Breast epithelium (tissue), 4 donors: ENCODE results near the gene SYMPK. TPM values are rescaled to one million over a fixed set of nuclear protein-coding genes. Genes with fewer than 3 reads are reported as not detected.
A peak's percentile ranks its signal among the peaks of the same experiment; 100 is the strongest.

ENCODE experiments used
- DNase-seq, 2 donors: peaks; one replicate each; pipeline ENCODE4 v3.0.0-alpha.2; 2019; ENCODE audit warnings: low spot score in 2 of 2
- H3K27ac ChIP-seq, 2 donors: fragments of 200-600 bp; sonication (generic) in 1 of 2; one replicate each; pipeline ENCODE4 v1.5.1; 2016 to 2019; ENCODE audit warnings: mild to moderate bottlenecking in 1 of 2
- H3K27me3 ChIP-seq, 2 donors: fragments of 200-600 bp; sonication (generic) in 1 of 2; one replicate each; pipeline versions ENCODE4 v1.5.1 to v1.6.0; 2017 to 2019; ENCODE audit warnings: control low read depth in 1 of 2, mild to moderate bottlenecking in 1 of 2
- H3K36me3 ChIP-seq: fragments of 200-600 bp; one replicate; pipeline ENCODE4 v1.5.1; 2019
- H3K4me1 ChIP-seq, 2 donors: fragments of 200-600 bp; sonication (generic); one replicate each; pipeline ENCODE4 v1.5.1; 2016 to 2019; ENCODE audit warnings: control low read depth in 1 of 2
- H3K4me3 ChIP-seq, 3 donors: fragments of 200-600 bp; sonication (generic); 1 replicate in 2 of 3; 2 replicates in 1 of 3; pipeline ENCODE4 v1.5.1; 2016 to 2019; ENCODE audit warnings: mild to moderate bottlenecking in 3 of 3, moderate library complexity in 2 of 3
- H3K9me3 ChIP-seq, 2 donors: fragments of 200-600 bp; sonication (generic) in 1 of 2; one replicate each; pipeline ENCODE4 v1.5.1; 2016 to 2019; ENCODE audit warnings: control low read depth in 1 of 2
- CTCF ChIP-seq, 3 donors: fragments of 450-650 bp; IDR thresholded peaks; one replicate each; pipeline ENCODE4 v1.5.1; 2016 to 2017; ENCODE audit warnings: antibody characterized with exemption in 3 of 3, mild to moderate bottlenecking in 3 of 3, moderate library complexity in 3 of 3
- POLR2A ChIP-seq: fragments of 450-650 bp; IDR thresholded peaks from one replicate; pipeline ENCODE4 v1.6.1; 2016; ENCODE audit warnings: antibody characterized with exemption, mild to moderate bottlenecking, moderate library complexity
- POLR2AphosphoS5 ChIP-seq, 3 donors: sonication (generic); formaldehyde crosslinking; IDR thresholded peaks; one replicate each; pipeline ENCODE4 v1.6.1; 2017; ENCODE audit warnings: antibody characterized with exemption in 3 of 3
- intact Hi-C: fragments of 100-400 bp; cut with DNase I; formaldehyde crosslinking; loops from one replicate; pipeline ENCODE4 v1.15.1; 2023; ENCODE audit warnings: low total_unique reads
- total RNA-seq, 3 donors: library from RNA; depleted of rRNA; stranded (reverse); fragments of >200 nt; gene quantifications; one replicate each; pipeline ENCODE4 v1.1.0, GENCODE V29; 2016

The SYMPK gene
- total RNA-seq, 3 donors from 2014 or later = 24.3 to 50.8 (median 31.3) TPM

DNA sequence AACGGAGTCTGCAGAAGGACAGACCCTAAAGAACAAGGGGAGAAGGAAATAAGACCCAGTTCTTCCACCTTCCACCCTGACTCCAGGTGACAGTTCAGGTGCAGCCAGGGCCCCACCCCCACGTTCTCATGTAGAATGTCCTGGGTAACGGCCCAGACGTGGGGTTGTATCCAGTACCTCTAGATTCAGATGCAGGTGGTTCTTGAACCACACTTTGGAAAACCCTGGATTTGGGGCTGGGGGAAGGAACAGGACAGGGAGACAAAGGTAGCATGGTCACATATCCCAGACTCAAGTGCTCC is 82.8 kb downstream of the SYMPK start:
- Histone ChIP-seq H3K9me3 (no peaks in the 10 kb centered on the region), H3K27me3 (no peaks in the 10 kb centered on the region), H3K4me3 (peak overlapping the region; percentile 40 to 57 (median 55)), H3K4me1 (peaks cover 22 to 25% of the 10 kb centered on the region in 2 donors), H3K36me3 (peaks cover 6% of the 10 kb centered on the region), H3K27ac (peak overlapping the region; percentile 61 to 92)
- DNase-seq = no peak
- no peak for TF ChIP-seq POLR2A
- no peak for TF ChIP-seq POLR2AphosphoS5 (IDR thresholded peaks at IDR 0.05)
- TF ChIP-seq CTCF (IDR thresholded peaks at IDR 0.05) = no peak
- intact Hi-C loops = no loop called here

GRCh38 chr19:45779231-45780145 is 83.5 kb downstream of the SYMPK start:
- TF ChIP-seq CTCF (IDR thresholded peaks at IDR 0.05) = peak; percentile 38 to 85 (median 59)
- no peak for TF ChIP-seq POLR2A
- no peak for TF ChIP-seq POLR2AphosphoS5 (IDR thresholded peaks at IDR 0.05)
- peaks cover 22 to 25% of the 10 kb centered on the region in 2 donors for H3K4me1 ChIP-seq
- peak overlapping the region; percentile 7 to 57 (median 40) for H3K4me3 ChIP-seq
- DNase-seq = peak; percentile 91 to 92
- no peaks in the 10 kb centered on the region for H3K9me3 ChIP-seq
- H3K36me3 ChIP-seq = peaks cover 6% of the 10 kb centered on the region
- H3K27me3 ChIP-seq = no peaks in the 10 kb centered on the region
- intact Hi-C loops = no loop called here
- peak overlapping the region; percentile 61 to 92 for H3K27ac ChIP-seq

DNA sequence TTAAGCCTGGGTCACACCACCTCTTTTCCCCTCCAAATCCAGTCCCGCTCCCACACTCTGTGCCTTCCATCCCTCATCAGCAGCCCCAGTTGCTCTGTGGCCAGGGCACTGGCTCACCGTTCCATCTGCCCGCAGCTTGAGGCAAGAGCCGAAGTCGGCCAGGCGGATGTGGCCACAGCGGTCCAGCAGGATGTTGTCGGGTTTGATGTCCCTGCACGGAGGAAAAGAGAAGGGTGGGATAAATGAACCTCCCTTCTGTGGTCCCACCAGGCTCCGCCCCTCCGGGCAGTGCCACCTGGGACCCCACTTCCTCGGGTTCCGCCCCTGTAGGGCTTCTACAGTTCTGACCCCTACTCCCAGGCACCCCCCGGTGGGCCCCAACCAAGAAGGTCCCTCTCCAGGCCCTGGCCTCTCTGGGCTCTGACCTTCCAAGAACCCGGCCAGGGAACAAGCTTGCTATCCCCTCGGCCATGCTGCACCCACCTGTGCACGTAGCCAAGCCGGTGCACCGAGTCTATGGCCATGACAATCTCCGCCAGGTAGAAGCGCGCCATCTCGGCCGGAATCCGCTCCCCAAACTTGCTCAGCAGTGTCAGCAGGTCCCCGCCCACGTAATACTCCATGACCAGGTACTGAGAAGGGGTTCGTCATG is 84.8 kb downstream of the SYMPK start:
- Histone ChIP-seq H3K27me3 (no peaks in the 10 kb centered on the region), H3K36me3 (peaks cover 6% of the 10 kb centered on the region), H3K4me1 (peaks cover 14 to 16% of the 10 kb centered on the region in 2 donors), H3K4me3 (no peak overlapping the region), H3K27ac (no peak overlapping the region), H3K9me3 (no peaks in the 10 kb centered on the region)
- intact Hi-C loops = no loop called here
- no peak for DNase-seq
- TF ChIP-seq POLR2AphosphoS5 (IDR thresholded peaks at IDR 0.05) (no peak), POLR2A (no peak), CTCF (IDR thresholded peaks at IDR 0.05) (no peak)

GRCh38 chr19:45777395-45777961 is 85.5 kb downstream of the SYMPK start:
- H3K27me3 ChIP-seq = no peaks in the 10 kb centered on the region
- H3K27ac ChIP-seq = no peak overlapping the region
- no peak overlapping the region for H3K4me3 ChIP-seq
- intact Hi-C loops = no loop called here
- H3K9me3 ChIP-seq = no peaks in the 10 kb centered on the region
- DNase-seq = no peak
- H3K4me1 ChIP-seq = peaks cover 11 to 13% of the 10 kb centered on the region in 2 donors
- peaks cover 6% of the 10 kb centered on the region for H3K36me3 ChIP-seq
- no peak for TF ChIP-seq POLR2A
- no peak for TF ChIP-seq POLR2AphosphoS5 (IDR thresholded peaks at IDR 0.05)
- no peak for TF ChIP-seq CTCF (IDR thresholded peaks at IDR 0.05)

- H3K27ac ChIP-seq = no peak overlapping the region
- TF ChIP-seq CTCF (IDR thresholded peaks at IDR 0.05) (no peak), POLR2A (no peak)
- H3K36me3 ChIP-seq = peaks cover 6% of the 10 kb centered on the region
- no peak for DNase-seq
- H3K9me3 ChIP-seq = no peaks in the 10 kb centered on the region
- H3K4me1 ChIP-seq = no peaks in the 10 kb centered on the region
- no peaks in the 10 kb centered on the region for H3K27me3 ChIP-seq
- no peak overlapping the region for H3K4me3 ChIP-seq
- intact Hi-C loops = no loop called here
These were observed 88.2 kb downstream of the SYMPK start for GRCh38 chr19:45774765-45775164.
